Colonic mucosa (tissue), 4 donors: ENCODE data around the gene MYO7A. TPM values are rescaled to one million over a fixed set of nuclear protein-coding genes. Genes with fewer than 3 reads are reported as not detected.

Experiments
- DNase-seq: peaks from one replicate; pipeline ENCODE4 v3.0.0-alpha.2; 2020
- H3K27ac ChIP-seq: fragments of 200-600 bp; one replicate; pipeline ENCODE4 v1.8.0; 2021
- H3K27me3 ChIP-seq: fragments of 200-600 bp; one replicate; pipeline ENCODE4 v1.8.0; 2021
- H3K36me3 ChIP-seq: fragments of 200-600 bp; one replicate; pipeline ENCODE4 v1.8.0; 2021
- H3K4me1 ChIP-seq: fragments of 200-600 bp; one replicate; pipeline ENCODE4 v1.8.0; 2021; ENCODE audit warnings: mild to moderate bottlenecking
- H3K4me3 ChIP-seq: fragments of 200-600 bp; one replicate; pipeline ENCODE4 v1.8.0; 2021
- H3K9ac ChIP-seq, 2 donors: one replicate each; pipeline ENCODE4 v1.7.0; 2013; ENCODE audit warnings: control low read depth in 2 of 2, low read depth in 2 of 2, low read length in 2 of 2
- H3K9me3 ChIP-seq: fragments of 200-600 bp; one replicate; pipeline ENCODE4 v1.8.0; 2021
- CTCF ChIP-seq: fragments of 200-600 bp; IDR thresholded peaks from one replicate; pipeline ENCODE4 v1.8.0; 2022; ENCODE audit warnings: antibody characterized with exemption, mild to moderate bottlenecking
- intact Hi-C: fragments of 100-400 bp; cut with DNase I; formaldehyde crosslinking; loops from one replicate; pipeline ENCODE4 v1.14.1; 2022
- total RNA-seq, 2 donors: library from RNA; stranded (reverse); fragmentation: NEBNext Ultra II Directional in 1 of 2; extraction: Animal tissue kit (Norgen Biotek cat#: 25700) in 1 of 2; gene quantifications; one replicate each; pipeline ENCODE4 v1.2.1, GENCODE V29; 2021
- donor health status: healthy.
- donor health status: DM: no; HTN: no; CAD: no.
- donor health status: DM: no; HTN: no; CAD: no.

The MYO7A gene
- total RNA-seq, 2 donors from 2014 or later, result 3.8 to 4.1 TPM

GRCh38 chr11:77082838-77083565 lies 45.0 kb upstream of the MYO7A start:
- intact Hi-C loops, result no loop called here
- TF ChIP-seq CTCF, result no peak
- Histone ChIP-seq H3K4me1 (peaks cover 45% of the 10 kb centered on the region), H3K9ac (peak overlapping the region; percentile 67 to 75), H3K27me3 (no peaks in the 10 kb centered on the region), H3K27ac (peak overlapping the region; percentile 50), H3K36me3 (no peaks in the 10 kb centered on the region), H3K4me3 (no peak overlapping the region), H3K9me3 (no peaks in the 10 kb centered on the region)
- no peak for DNase-seq

GRCh38 chr11:77083566-77084245 lies 44.3 kb upstream of the MYO7A start:
- DNase-seq, result no peak

GRCh38 chr11:77084581-77085191 lies 43.4 kb upstream of the MYO7A start:
- H3K27ac ChIP-seq, result peak overlapping the region; percentile 16

More at GRCh38 chr11:77083566-77084245, 44.3 kb upstream of the MYO7A start:
- intact Hi-C loops, result no loop called here
- Histone ChIP-seq H3K9ac (peak overlapping the region in 1 of 2 donors; percentile 75), H3K27me3 (no peaks in the 10 kb centered on the region), H3K9me3 (no peaks in the 10 kb centered on the region), H3K4me3 (no peak overlapping the region), H3K4me1 (peaks cover 50% of the 10 kb centered on the region), H3K36me3 (no peaks in the 10 kb centered on the region), H3K27ac (peak overlapping the region; percentile 16)
- no peak for TF ChIP-seq CTCF

DNA sequence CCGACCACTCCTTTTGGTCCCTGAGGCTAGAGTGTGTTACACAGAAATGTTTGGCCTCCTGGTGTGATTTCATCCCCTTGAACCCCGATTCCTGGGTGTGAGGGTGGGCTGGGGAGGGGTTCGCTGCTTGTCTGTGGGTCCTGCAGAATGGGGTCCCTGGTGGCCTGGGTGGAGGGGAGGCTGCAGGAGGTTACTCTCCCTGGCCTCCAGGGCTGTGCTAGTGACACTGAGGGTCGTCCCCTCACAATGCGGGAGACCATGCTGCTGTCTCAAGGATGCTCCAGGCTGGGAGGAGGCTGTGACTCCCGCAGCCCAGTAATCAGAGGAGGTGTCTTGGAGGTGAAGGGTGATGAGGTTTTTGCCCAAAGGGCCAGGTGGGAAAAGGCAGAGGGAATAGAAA lies 42.4 kb upstream of the MYO7A start:
- Histone ChIP-seq H3K4me3 (no peak overlapping the region), H3K9ac (peak overlapping the region in 1 of 2 donors; percentile 97), H3K9me3 (no peaks in the 10 kb centered on the region), H3K4me1 (peaks cover 60% of the 10 kb centered on the region), H3K27ac (peak overlapping the region; percentile 86), H3K36me3 (no peaks in the 10 kb centered on the region), H3K27me3 (no peaks in the 10 kb centered on the region)
- no peak for DNase-seq
- intact Hi-C loops, result no loop called here
- TF ChIP-seq CTCF, result no peak

More at GRCh38 chr11:77084581-77085191, 43.4 kb upstream of the MYO7A start:
- no peaks in the 10 kb centered on the region for H3K9me3 ChIP-seq
- H3K36me3 ChIP-seq, result no peaks in the 10 kb centered on the region
- peaks cover 58% of the 10 kb centered on the region for H3K4me1 ChIP-seq
- no peaks in the 10 kb centered on the region for H3K27me3 ChIP-seq
- peak overlapping the region in 1 of 2 donors; percentile 61 for H3K9ac ChIP-seq
- no peak for TF ChIP-seq CTCF
- DNase-seq, result no peak
- no peak overlapping the region for H3K4me3 ChIP-seq
- intact Hi-C loops, result no loop called here

GRCh38 chr11:77086521-77087472 lies 41.2 kb upstream of the MYO7A start:
- Histone ChIP-seq H3K9ac (peak overlapping the region; percentile 59 to 97), H3K27ac (peak overlapping the region; percentile 86), H3K36me3 (no peaks in the 10 kb centered on the region), H3K4me3 (no peak overlapping the region), H3K27me3 (no peaks in the 10 kb centered on the region), H3K4me1 (peaks cover 61% of the 10 kb centered on the region), H3K9me3 (no peaks in the 10 kb centered on the region)
- TF ChIP-seq CTCF, result no peak
- DNase-seq, result peak; percentile 91
- intact Hi-C loops, result no loop called here
